GM15510 (cell line): ENCODE results near the gene BRD9.

Source experiments
- POLR2A ChIP-seq: IDR thresholded peaks from 3 replicates; pipeline ENCODE4 v1.6.1; 2011; ENCODE audit warnings: borderline replicate concordance; ENCODE audit not compliant: insufficient read length; ENCODE audit errors: extremely low read depth

BRD9 gene

GRCh38 chr5:820245-820644 is 72.4 kb downstream of the BRD9 start:
- no peak for TF ChIP-seq POLR2A

- TF ChIP-seq POLR2A: no peak
Observed at GRCh38 chr5:819078-819477, 73.5 kb downstream of the BRD9 start.

- no peak for TF ChIP-seq POLR2A
Observed at GRCh38 chr5:816176-816575, 76.4 kb downstream of the BRD9 start.

GRCh38 chr5:815449-815848 is 77.2 kb downstream of the BRD9 start:
- no peak for TF ChIP-seq POLR2A
